B cell (primary cell): ENCODE data around the gene SMIM3. TPM values are rescaled to one million over a fixed set of nuclear protein-coding genes. Genes with fewer than 3 reads are reported as not detected.
A peak's percentile ranks its signal among the peaks of the same experiment; 100 is the strongest.

Experiments used
- ATAC-seq: fragments of 200-7000 bp; cut with Tn5 transposase; one replicate; pipeline ENCODE4 v1.10.0; 2021; ENCODE audit warnings: low read depth, mild to moderate bottlenecking, moderate number of reproducible peaks, moderate library complexity
- CTCF ChIA-PET: fragments of 350-600 bp; sonication (Branson Sonifier 250); formaldehyde crosslinking; loops from one replicate; lab custom pipeline; 2021; ENCODE audit warnings: antibody characterized with exemption, inconsistent platforms; lab: Charles Lee
- POLR2A ChIA-PET: fragments of 350-600 bp; sonication (Branson Sonifier 250); formaldehyde crosslinking; loops from one replicate; lab custom pipeline; 2021; ENCODE audit warnings: antibody characterized with exemption; lab: Charles Lee
- DNase-seq: peaks from one replicate; pipeline ENCODE4 v3.0.0; 2013
- H2AFZ ChIP-seq: 2 replicates; pipeline ENCODE4 v1.6.1; 2012; ENCODE audit warnings: mild to moderate bottlenecking, low read depth, low read length; ENCODE audit not compliant: insufficient read depth, poor library complexity, severe bottlenecking
- H3K27ac ChIP-seq, 2 donors: 1 replicate in 1 of 2; 2 replicates in 1 of 2; pipeline ENCODE4 v1.5.1; 2012 to 2013; ENCODE audit warnings: low read length in 2 of 2, mild to moderate bottlenecking in 2 of 2, moderate library complexity in 1 of 2
- H3K27me3 ChIP-seq, 4 experiments: fragments of 200-600 bp in 1 of 4; sonication (generic) in 1 of 4; replicated peaks in 1 of 4; 1 replicate in 2 of 4; 2 replicates in 2 of 4; pipeline versions ENCODE4 v1.6.1 to v1.7.0; 2013 to 2016; ENCODE audit warnings: low read length in 3 of 4, mild to moderate bottlenecking in 2 of 4, mixed read lengths in 1 of 4, moderate library complexity in 1 of 4; ENCODE audit not compliant: insufficient read depth in 4 of 4, control insufficient read depth in 3 of 4; ENCODE audit errors: control extremely low read depth in 1 of 4
- H3K36me3 ChIP-seq, 2 experiments: replicated peaks in 1 of 2; 1 replicate in 1 of 2; 2 replicates in 1 of 2; pipeline versions ENCODE4 v1.6.1 to v1.7.1; 2013; ENCODE audit warnings: low read length in 1 of 2; ENCODE audit not compliant: insufficient read depth in 2 of 2, control insufficient read depth in 1 of 2; ENCODE audit errors: control extremely low read depth in 1 of 2, extremely low read depth in 1 of 2
- H3K4me1 ChIP-seq, 2 donors: fragments of 200-600 bp in 1 of 2; sonication (generic) in 1 of 2; 1 replicate in 1 of 2; 2 replicates in 1 of 2; pipeline versions ENCODE4 v1.5.1 to v1.6.1; 2013 to 2017; ENCODE audit warnings: low read length in 2 of 2; ENCODE audit not compliant: control insufficient read depth in 2 of 2, insufficient read depth in 2 of 2
- H3K4me2 ChIP-seq: replicated peaks from 2 replicates; pipeline ENCODE3; 2012; ENCODE audit warnings: mild to moderate bottlenecking, low read depth, low read length; ENCODE audit not compliant: poor library complexity, severe bottlenecking
- H3K4me3 ChIP-seq, 5 experiments: fragments of 200-600 bp in 1 of 5; sonication (generic) in 1 of 5; 1 replicate in 3 of 5; 2 replicates in 2 of 5; pipeline versions ENCODE4 v1.5.1 to v1.7.0; 2011 to 2016; ENCODE audit warnings: low read length in 4 of 5, mild to moderate bottlenecking in 4 of 5, low read depth in 2 of 5, control low read depth in 1 of 5, moderate library complexity in 1 of 5; ENCODE audit not compliant: insufficient read depth in 1 of 5; ENCODE audit errors: control extremely low read depth in 1 of 5, extremely low read depth in 1 of 5
- H3K79me2 ChIP-seq: fragments of 200-600 bp; sonication (generic); one replicate; pipeline ENCODE4 v1.6.0; 2016; ENCODE audit warnings: low read length; ENCODE audit not compliant: control insufficient read depth, insufficient read depth
- H3K9ac ChIP-seq: fragments of 200-600 bp; sonication (generic); 2 replicates; pipeline ENCODE4 v1.6.1; 2017; ENCODE audit warnings: mild to moderate bottlenecking, low read length, moderate library complexity
- H3K9me3 ChIP-seq, 3 donors: one replicate each; pipeline versions ENCODE4 v1.6.1 to v1.7.1; 2013; ENCODE audit warnings: low read length in 2 of 3; ENCODE audit not compliant: control insufficient read depth in 2 of 3, insufficient read depth in 1 of 3; ENCODE audit errors: control extremely low read depth in 1 of 3
- H4K20me1 ChIP-seq: 2 replicates; pipeline ENCODE4 v1.6.0; 2012; ENCODE audit warnings: mild to moderate bottlenecking, low read length; ENCODE audit not compliant: insufficient read depth, control insufficient read depth, poor library complexity, severe bottlenecking
- H3K27ac Mint-ChIP-seq: one replicate; pipeline ENCODE4 v1.8.0; 2021; ENCODE audit warnings: mixed read lengths
- H3K27me3 Mint-ChIP-seq: one replicate; pipeline ENCODE4 v1.8.0; 2021; ENCODE audit warnings: mixed read lengths
- H3K4me1 Mint-ChIP-seq: one replicate; pipeline ENCODE4 v1.8.0; 2021; ENCODE audit warnings: mixed read lengths
- H3K4me3 Mint-ChIP-seq: one replicate; pipeline ENCODE4 v1.8.0; 2021; ENCODE audit warnings: mixed read lengths
- H3K9me3 Mint-ChIP-seq: one replicate; pipeline ENCODE4 v1.8.0; 2022; ENCODE audit warnings: mixed read lengths; ENCODE audit not compliant: insufficient read depth
- CTCF ChIP-seq: fragments of 200-600 bp; IDR thresholded peaks from one replicate; pipeline ENCODE4 v1.8.0; 2022; ENCODE audit warnings: antibody characterized with exemption, mild to moderate bottlenecking
- EZH2 ChIP-seq: IDR thresholded peaks from 2 replicates; pipeline ENCODE4 v1.6.1; 2012; ENCODE audit warnings: borderline replicate concordance, low read depth, mild to moderate bottlenecking, moderate library complexity, low read length; ENCODE audit not compliant: insufficient read depth, poor library complexity, severe bottlenecking
- WGBS: methylation state at CpG from one replicate; pipeline ENCODE4 v1.1.5; 2013; ENCODE audit warnings: missing lambda C conversion rate; ENCODE audit not compliant: insufficient coverage; 5-methylcytosine and 5-hydroxymethylcytosine counted together
- intact Hi-C: fragments of 100-400 bp; cut with micrococcal nuclease; formaldehyde crosslinking; loops from one replicate; pipeline ENCODE4 v1.10.0; 2022
- polyA plus RNA-seq: library from polyadenylated mRNA; depleted of rRNA; stranded (reverse); fragments of >200 nt; gene quantifications from 2 replicates; pipeline ENCODE4 v1.2.3, GENCODE V29; 2012
- total RNA-seq, 2 donors: library from RNA; stranded (reverse); fragments of 120-200 nt in 1 of 2; gene quantifications; 1 replicate in 1 of 2; 2 replicates in 1 of 2; pipeline versions ENCODE4 v1.2.3 to v1.2.4, GENCODE V29; 2013 to 2022

The SMIM3 gene
- total and polyA plus RNA-seq, 2 donors (not counting 1 experiment from before 2014, with no cell fraction given): 0.37 TPM; not detected in 1

- peak overlapping the region; percentile 94 for H3K4me2 ChIP-seq
Measured at GRCh38 chr5:150779397-150780186, 1.0 kb downstream of the SMIM3 start.

More at GRCh38 chr5:150779397-150780186, 1.0 kb downstream of the SMIM3 start:
- Mint-ChIP-seq H3K27me3 (peaks cover 28% of the 10 kb centered on the region), H3K27ac (peak overlapping the region; percentile 39), H3K9me3 (no peaks in the 10 kb centered on the region), H3K4me1 (peaks cover 29% of the 10 kb centered on the region), H3K4me3 (peak overlapping the region; percentile 86)
- no peak overlapping the region for H3K27ac ChIP-seq
- no peaks in the 10 kb centered on the region for H4K20me1 ChIP-seq
- ChIA-PET POLR2A (interaction anchor here (0.5 kb wide), 1 partner anchor 973 kb away, joined by 3 read pairs; no protein-coding TSS in a partner anchor), CTCF (interaction anchor here (0.6 to 1.4 kb wide), 8 partner anchors 13 to 767 kb away, joined by 3 to 4 read pairs (median 3); no protein-coding TSS in a partner anchor)
- peak overlapping the region in 4 of 5 experiments; percentile 45 to 64 (median 59) for H3K4me3 ChIP-seq
- peaks cover 0 to 36% (median 21%) of the 10 kb centered on the region in 4 experiments for H3K27me3 ChIP-seq
- H3K36me3 ChIP-seq: no peaks in the 10 kb centered on the region
- WGBS: 20% methylated on average over 11 of the region's 13 CpGs
- H3K9ac ChIP-seq: peak overlapping the region; percentile 66
- H3K79me2 ChIP-seq: no peaks in the 10 kb centered on the region
- ATAC-seq (no peak), DNase-seq (no peak)
- H3K4me1 ChIP-seq: peaks cover 31 to 32% of the 10 kb centered on the region in 2 donors
- TF ChIP-seq EZH2: no peak
- no peak for TF ChIP-seq CTCF
- intact Hi-C loops: no loop called here
- H3K9me3 ChIP-seq: peaks cover 0 to 3% (median 0%) of the 10 kb centered on the region in 3 donors
- peak overlapping the region; percentile 75 for H2AFZ ChIP-seq
